Spleen (tissue), 11 donors: ENCODE measurements around the gene ZEB1. TPM values are rescaled to one million over a fixed set of nuclear protein-coding genes. Genes with fewer than 3 reads are reported as not detected.

ENCODE experiments used
- DNase-seq: peaks from one replicate; pipeline ENCODE4 v3.0.0-alpha.2; 2020
- H3K27ac ChIP-seq, 8 donors: fragments of 200-600 bp; sonication (generic) in 7 of 8; 1 replicate in 4 of 8; 2 replicates in 4 of 8; pipeline versions ENCODE4 v1.5.0 to v1.8.0; 2016 to 2021; ENCODE audit warnings: inconsistent platforms in 4 of 8, mild to moderate bottlenecking in 4 of 8, moderate library complexity in 1 of 8
- H3K27me3 ChIP-seq, 7 donors: fragments of 200-600 bp; sonication (generic) in 6 of 7; replicated peaks in 1 of 7; 1 replicate in 4 of 7; 2 replicates in 3 of 7; pipeline versions ENCODE4 v1.5.0 to v1.8.0; 2016 to 2021; ENCODE audit warnings: inconsistent platforms in 3 of 7, mild to moderate bottlenecking in 1 of 7
- H3K36me3 ChIP-seq, 6 donors: fragments of 200-600 bp; sonication (generic) in 5 of 6; 1 replicate in 4 of 6; 2 replicates in 2 of 6; pipeline versions ENCODE4 v1.5.0 to v1.8.0; 2016 to 2021; ENCODE audit warnings: inconsistent platforms in 2 of 6
- H3K4me1 ChIP-seq, 6 donors: fragments of 200-600 bp; sonication (generic) in 5 of 6; 1 replicate in 3 of 6; 2 replicates in 3 of 6; pipeline versions ENCODE4 v1.5.0 to v1.8.0; 2016 to 2021; ENCODE audit warnings: inconsistent platforms in 3 of 6
- H3K4me3 ChIP-seq, 8 donors: fragments of 200-600 bp; sonication (generic) in 7 of 8; 1 replicate in 4 of 8; 2 replicates in 4 of 8; pipeline versions ENCODE4 v1.5.0 to v1.8.0; 2016 to 2021; ENCODE audit warnings: inconsistent platforms in 4 of 8, mild to moderate bottlenecking in 4 of 8, moderate library complexity in 2 of 8
- H3K9me3 ChIP-seq, 8 donors: fragments of 200-600 bp; sonication (generic) in 7 of 8; 1 replicate in 4 of 8; 2 replicates in 4 of 8; pipeline versions ENCODE4 v1.5.0 to v1.8.0; 2016 to 2021; ENCODE audit warnings: inconsistent platforms in 4 of 8
- CTCF ChIP-seq, 11 experiments: fragments of 200-600 bp in 7 of 11; fragments of 450-650 bp in 4 of 11; sonication (generic) in 4 of 11; IDR thresholded peaks in 8 of 11; conservative IDR thresholded peaks in 3 of 11; 1 replicate in 7 of 11; 2 replicates in 4 of 11; pipeline versions ENCODE4 v1.4.0 to v1.8.0; 2016 to 2021; ENCODE audit warnings: antibody characterized with exemption in 11 of 11, inconsistent platforms in 4 of 11, mild to moderate bottlenecking in 1 of 11
- POLR2A ChIP-seq, 3 donors: fragments of 450-650 bp; IDR thresholded peaks; one replicate each; pipeline ENCODE4 v1.5.1; 2017; ENCODE audit warnings: antibody characterized with exemption in 3 of 3, mild to moderate bottlenecking in 1 of 3
- POLR2AphosphoS5 ChIP-seq, 3 donors: sonication (generic); formaldehyde crosslinking; IDR thresholded peaks; one replicate each; pipeline ENCODE4 v1.5.1; 2017; ENCODE audit warnings: antibody characterized with exemption in 3 of 3
- WGBS, 5 donors: extraction: QIAGEN DNeasy Blood & Tissue Kit in 3 of 5; methylation state at CpG; one replicate each; pipeline versions ENCODE4 v1.1.5 to v1.1.7; 2013 to 2018; 5-methylcytosine and 5-hydroxymethylcytosine counted together
- intact Hi-C: fragments of 100-400 bp; cut with DNase I; formaldehyde crosslinking; loops from one replicate; pipeline ENCODE4 v1.15.0; 2023; ENCODE audit warnings: low total_unique reads
- polyA plus RNA-seq, 3 donors: library from polyadenylated mRNA; stranded (reverse); fragments of 200-250 nt; gene quantifications; one replicate each; pipeline ENCODE4 v1.2.1, GENCODE V29; 2013
- total RNA-seq, 7 donors: library from RNA; depleted of rRNA in 3 of 7; stranded (reverse); fragments of >200 nt in 3 of 7; fragmentation: NEBNext Ultra II Directional in 4 of 7; extraction: Animal tissue kit (Norgen Biotek cat#: 25700) in 4 of 7; gene quantifications; one replicate each; pipeline versions ENCODE4 v1.1.0 to v1.2.1, GENCODE V29; 2016 to 2021
- donor health status: healthy with polysubstance abuse.
- donor health status: DM: no; HTN: no; CAD: no; lungs with moderate emphysema.
- donor health status: DM: no; HTN: no; CAD: no.
- donor health status: Bipolar disorder and iron deficiency.
- donor health status: healthy.
- donor health status: DM: no; HTN: no; CAD: no.
- donor health status: DM: yes; HTN: yes; CAD: no.

ZEB1 gene
- total and polyA plus RNA-seq, 10 donors = 6.6 to 51.8 (median 44.6) TPM

GRCh38 chr10:31393844-31394243 is 74.8 kb downstream of the ZEB1 start:
- Histone ChIP-seq H3K27me3 (no peaks in the 10 kb centered on the region), H3K9me3 (no peaks in the 10 kb centered on the region), H3K27ac (no peak overlapping the region), H3K36me3 (peaks cover 0 to 21% (median 0%) of the 10 kb centered on the region in 6 donors), H3K4me3 (no peak overlapping the region), H3K4me1 (no peaks in the 10 kb centered on the region)
- no peak for DNase-seq
- no peak for TF ChIP-seq CTCF (IDR thresholded peaks at IDR 0.05 in 8 of 11, conservative IDR thresholded peaks at IDR 0.05 in 3 of 11)
- TF ChIP-seq POLR2AphosphoS5 (IDR thresholded peaks at IDR 0.05) = no peak
- TF ChIP-seq POLR2A (IDR thresholded peaks at IDR 0.05) = no peak
- intact Hi-C loops = no loop called here
- 85 to 95% (median 92%) methylated on average over 1 of the region's 1 CpG for WGBS, 5 donors

DNA sequence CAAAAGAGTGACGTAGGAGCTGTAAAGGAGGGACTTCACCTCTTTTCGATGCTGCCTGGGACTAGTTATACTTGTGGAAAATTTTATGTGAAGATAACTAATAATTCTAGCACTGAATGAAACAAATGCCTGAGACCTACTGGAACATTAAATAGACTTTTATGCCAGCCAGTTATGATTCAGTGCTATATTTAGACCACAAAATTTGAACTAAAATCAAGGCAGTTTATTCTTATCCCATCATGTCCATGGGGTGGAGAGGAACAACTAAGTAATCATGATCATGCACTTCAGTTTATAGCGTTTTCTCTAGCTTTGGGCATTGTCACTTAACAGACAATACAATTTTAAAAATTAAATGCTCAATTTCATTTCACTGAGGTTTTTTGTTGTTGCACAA is 76.7 kb downstream of the ZEB1 start:
- no peak for TF ChIP-seq CTCF (IDR thresholded peaks at IDR 0.05 in 8 of 11, conservative IDR thresholded peaks at IDR 0.05 in 3 of 11)
- no peak overlapping the region for H3K27ac ChIP-seq
- H3K4me3 ChIP-seq = no peak overlapping the region
- H3K27me3 ChIP-seq = no peaks in the 10 kb centered on the region
- no peak for DNase-seq
- peaks cover 0 to 2% (median 0%) of the 10 kb centered on the region in 6 donors for H3K36me3 ChIP-seq
- H3K9me3 ChIP-seq = no peaks in the 10 kb centered on the region
- H3K4me1 ChIP-seq = no peaks in the 10 kb centered on the region
- intact Hi-C loops = no loop called here
- 81 to 87% (median 84%) methylated on average over 3 of the region's 3 CpGs for WGBS, 5 donors

GRCh38 chr10:31396376-31396775 is 77.4 kb downstream of the ZEB1 start:
- Histone ChIP-seq H3K4me3 (no peak overlapping the region), H3K4me1 (no peaks in the 10 kb centered on the region), H3K27me3 (no peaks in the 10 kb centered on the region), H3K9me3 (no peaks in the 10 kb centered on the region), H3K36me3 (no peaks in the 10 kb centered on the region), H3K27ac (no peak overlapping the region)
- TF ChIP-seq POLR2A (IDR thresholded peaks at IDR 0.05) (no peak), POLR2AphosphoS5 (IDR thresholded peaks at IDR 0.05) (no peak), CTCF (IDR thresholded peaks at IDR 0.05 in 8 of 11, conservative IDR thresholded peaks at IDR 0.05 in 3 of 11) (no peak)
- DNase-seq = no peak
- intact Hi-C loops = no loop called here

DNA sequence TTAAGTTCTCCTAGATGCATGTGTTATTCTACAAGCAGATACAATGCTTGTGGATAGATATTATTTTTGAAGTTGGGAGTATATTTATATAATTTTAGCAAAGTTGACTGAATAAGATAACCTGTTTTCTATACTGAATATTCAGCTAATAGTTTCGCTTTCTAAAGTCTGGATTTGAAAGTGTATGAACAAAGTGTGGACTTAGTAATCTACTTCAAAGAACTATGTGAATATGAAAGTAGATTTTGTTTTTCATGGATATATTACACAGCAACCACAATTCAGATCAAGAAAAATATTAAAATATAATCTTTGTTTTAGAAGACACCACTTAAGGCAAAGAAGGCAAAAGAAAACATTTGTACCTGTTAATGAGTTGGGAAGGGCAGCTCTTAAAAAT is 78.8 kb downstream of the ZEB1 start:
- Histone ChIP-seq H3K9me3 (no peaks in the 10 kb centered on the region), H3K27me3 (no peaks in the 10 kb centered on the region), H3K36me3 (no peaks in the 10 kb centered on the region), H3K27ac (no peak overlapping the region), H3K4me1 (no peaks in the 10 kb centered on the region), H3K4me3 (no peak overlapping the region)
- no peak for DNase-seq
- intact Hi-C loops = no loop called here
- no peak for TF ChIP-seq POLR2AphosphoS5 (IDR thresholded peaks at IDR 0.05)
- no peak for TF ChIP-seq POLR2A (IDR thresholded peaks at IDR 0.05)
- no peak for TF ChIP-seq CTCF (IDR thresholded peaks at IDR 0.05 in 8 of 11, conservative IDR thresholded peaks at IDR 0.05 in 3 of 11)
- WGBS, 5 donors = 91 to 100% (median 97%) methylated on average over 1 of the region's 1 CpG
